Kidney (tissue), 14 donors: ENCODE data around the gene SMCO2. TPM values are rescaled to one million over a fixed set of nuclear protein-coding genes. Genes with fewer than 3 reads are reported as not detected.

ENCODE experiments used
- DNase-seq, 5 donors: peaks; one replicate each; pipeline ENCODE4 v3.0.0-alpha.2; 2013 to 2020
- FAIRE-seq: peaks from 2 replicates; lab custom pipeline; 2012; peaks lifted over from hg19 to GRCh38; lab: Jason Lieb, UNC
- H3K27ac ChIP-seq, 2 donors: one replicate each; pipeline ENCODE4 v1.7.0; 2013; ENCODE audit warnings: low read depth in 2 of 2, low read length in 2 of 2, inconsistent platforms in 1 of 2
- H3K27me3 ChIP-seq: one replicate; pipeline ENCODE4 v1.7.1; 2013; ENCODE audit warnings: low read length, inconsistent platforms; ENCODE audit not compliant: control insufficient read depth, insufficient read depth
- H3K36me3 ChIP-seq, 3 donors: one replicate each; pipeline versions ENCODE4 v1.7.0 to v1.7.1; 2013; ENCODE audit warnings: low read length in 3 of 3, control low read depth in 1 of 3, inconsistent platforms in 1 of 3; ENCODE audit not compliant: insufficient read depth in 3 of 3, control insufficient read depth in 2 of 3
- H3K4me1 ChIP-seq, 3 donors: one replicate each; pipeline versions ENCODE4 v1.7.0 to v1.7.1; 2013; ENCODE audit warnings: low read length in 3 of 3, inconsistent platforms in 1 of 3, low read depth in 1 of 3; ENCODE audit not compliant: control insufficient read depth in 2 of 3, insufficient read depth in 2 of 3
- H3K4me3 ChIP-seq, 3 donors: one replicate each; pipeline versions ENCODE4 v1.7.0 to v1.8.1; 2013; ENCODE audit warnings: low read length in 3 of 3, control low read depth in 1 of 3, inconsistent platforms in 1 of 3
- H3K9ac ChIP-seq, 3 donors: one replicate each; pipeline versions ENCODE4 v1.7.0 to v1.7.1; 2013; ENCODE audit warnings: low read length in 3 of 3, control low read depth in 1 of 3, inconsistent platforms in 1 of 3
- H3K9me3 ChIP-seq, 3 donors: one replicate each; pipeline versions ENCODE4 v1.7.0 to v1.7.1; 2013; ENCODE audit warnings: low read length in 3 of 3, control low read depth in 1 of 3, inconsistent platforms in 1 of 3; ENCODE audit not compliant: control insufficient read depth in 2 of 3, insufficient read depth in 1 of 3
- CTCF ChIP-seq: IDR thresholded peaks from 3 replicates; pipeline ENCODE4 v1.5.1; 2012; ENCODE audit warnings: mild to moderate bottlenecking, moderate library complexity, borderline replicate concordance; ENCODE audit not compliant: insufficient read depth; ENCODE audit errors: extremely low read depth
- intact Hi-C: fragments of 100-400 bp; cut with DNase I; formaldehyde crosslinking; loops from one replicate; pipeline ENCODE4 v1.11.1; 2022
- polyA plus RNA-seq: library from polyadenylated mRNA; stranded (reverse); fragments of 350-450 nt; fragmentation: Illumina TruSeq; extraction: RNeasy Lipid Tissue Mini Kit (QIAGEN cat#74804); gene quantifications from one replicate; pipeline ENCODE4 v1.2.3, GENCODE V29; 2014; ENCODE audit warnings: low read depth, low replicate concordance; ENCODE audit not compliant: insufficient read depth
- total RNA-seq: library from RNA; stranded (reverse); fragmentation: NEBNext Ultra II Directional; extraction: Animal tissue kit (Norgen Biotek cat#: 25700); gene quantifications from one replicate; pipeline ENCODE4 v1.2.1, GENCODE V29; 2021
- donor health status: control.
- donor health status: control.
- donor health status: control.
- donor health status: control.
- donor health status: control.
- donor health status: DM: yes; HTN: yes; CAD: no.
- donor health status: Normal renal cell carcinoma (clear cell type).

The SMCO2 gene
- total and polyA plus RNA-seq, 2 donors from 2014 or later: 0.38 TPM; not detected in 1

- FAIRE-seq (no peak), DNase-seq (peak in 3 of 5 donors; percentile 26 to 74 (median 72))
- Histone ChIP-seq H3K4me3 (no peak overlapping the region), H3K9ac (no peak overlapping the region), H3K4me1 (peaks cover 0 to 8% (median 6%) of the 10 kb centered on the region in 3 donors), H3K27me3 (no peaks in the 10 kb centered on the region), H3K9me3 (no peaks in the 10 kb centered on the region), H3K36me3 (no peaks in the 10 kb centered on the region), H3K27ac (no peak overlapping the region)
- intact Hi-C loops: no loop called here
- TF ChIP-seq CTCF: no peak
These were observed 83.8 kb downstream of the SMCO2 start for GRCh38 chr12:27530157-27530922.

GRCh38 chr12:27531896-27532295 is 85.4 kb downstream of the SMCO2 start:
- intact Hi-C loops: no loop called here
- no peaks in the 10 kb centered on the region for H3K9me3 ChIP-seq
- peaks cover 0 to 12% (median 6%) of the 10 kb centered on the region in 3 donors for H3K4me1 ChIP-seq
- H3K36me3 ChIP-seq: no peaks in the 10 kb centered on the region
- H3K27me3 ChIP-seq: no peaks in the 10 kb centered on the region
- H3K27ac ChIP-seq: no peak overlapping the region
- H3K4me3 ChIP-seq: no peak overlapping the region
- no peak overlapping the region for H3K9ac ChIP-seq
- no peak for TF ChIP-seq CTCF
- no peak for FAIRE-seq
- DNase-seq: no peak

GRCh38 chr12:27534060-27534764 is 87.7 kb downstream of the SMCO2 start:
- no peak overlapping the region for H3K27ac ChIP-seq
- no peak for TF ChIP-seq CTCF

More at GRCh38 chr12:27534060-27534764, 87.7 kb downstream of the SMCO2 start:
- no peaks in the 10 kb centered on the region for H3K27me3 ChIP-seq
- no peaks in the 10 kb centered on the region for H3K9me3 ChIP-seq
- H3K9ac ChIP-seq: no peak overlapping the region
- peaks cover 2 to 22% (median 8%) of the 10 kb centered on the region in 3 donors for H3K4me1 ChIP-seq
- FAIRE-seq (no peak), DNase-seq (no peak)
- H3K4me3 ChIP-seq: no peak overlapping the region
- H3K36me3 ChIP-seq: no peaks in the 10 kb centered on the region
- intact Hi-C loops: no loop called here
